HEK293 (cell line): ENCODE data around the gene HBA2.
A peak's percentile ranks its signal among the peaks of the same experiment; 100 is the strongest.

ENCODE experiments used
- CTCF ChIA-PET: fragments of 350-600 bp; formaldehyde crosslinking; extraction: SDS; loops from one replicate; lab custom pipeline; 2021; ENCODE audit warnings: antibody characterized with exemption; lab: Yijun Ruan, JAX
- POLR2A ChIA-PET: fragments of 300-600 bp; formaldehyde crosslinking; extraction: SDS; loops from one replicate; lab custom pipeline; 2020; ENCODE audit warnings: antibody characterized with exemption, inconsistent platforms; lab: Yijun Ruan, JAX
- H3K27ac ChIP-seq: fragments of 200-500 bp; sonication (Bioruptor generic); 2 replicates; pipeline ENCODE4 v1.5.1; 2014; ENCODE audit warnings: low read depth, low read length, control low read depth, inconsistent platforms; ENCODE audit errors: extremely low read depth
- H3K36me3 ChIP-seq, 2 experiments: fragments of 200-500 bp in 1 of 2; sonication (Bioruptor generic) in 1 of 2; 1 replicate in 1 of 2; 2 replicates in 1 of 2; pipeline ENCODE4 v1.5.1; 2014 to 2017; ENCODE audit warnings: inconsistent platforms in 2 of 2, low read length in 2 of 2; ENCODE audit not compliant: control insufficient read depth in 2 of 2, insufficient read depth in 1 of 2
- H3K4me1 ChIP-seq: fragments of 200-500 bp; sonication (Bioruptor generic); 2 replicates; pipeline ENCODE4 v1.5.1; 2014; ENCODE audit warnings: mild to moderate bottlenecking, low read length, inconsistent platforms; ENCODE audit not compliant: control insufficient read depth, insufficient read depth
- H3K4me3 ChIP-seq: 2 replicates; pipeline ENCODE4 v1.5.1; 2011; ENCODE audit warnings: low read depth, mild to moderate bottlenecking, control low read depth, low read length, moderate library complexity
- H3K9me3 ChIP-seq: fragments of 200-500 bp; sonication (Bioruptor generic); 2 replicates; pipeline ENCODE4 v1.5.1; 2014; ENCODE audit warnings: low read depth, low read length, inconsistent platforms; ENCODE audit not compliant: control insufficient read depth, insufficient read depth
- BCL11A ChIP-seq: fragments of 450-650 bp; formaldehyde crosslinking; IDR thresholded peaks from 2 replicates; pipeline ENCODE4 v1.5.1; 2016; ENCODE audit warnings: low read depth, missing biosample characterization, missing genetic modification characterization
- MEIS1 ChIP-seq: sonication (generic); formaldehyde crosslinking; IDR thresholded peaks from 2 replicates; pipeline ENCODE4 v1.8.1; 2022; ENCODE audit warnings: missing genetic modification reagents, mild to moderate bottlenecking, borderline replicate concordance
- PATZ1 ChIP-seq: fragments of 450-650 bp; formaldehyde crosslinking; IDR thresholded peaks from 2 replicates; pipeline ENCODE4 v1.5.1; 2016; ENCODE audit warnings: missing biosample characterization, missing genetic modification characterization
- YY2 ChIP-seq: fragments of 450-650 bp; formaldehyde crosslinking; IDR thresholded peaks from 2 replicates; pipeline ENCODE4 v1.5.1; 2016; ENCODE audit warnings: missing biosample characterization, missing genetic modification characterization
- ZBTB11 ChIP-seq: fragments of 450-650 bp; formaldehyde crosslinking; conservative IDR thresholded peaks from 2 replicates; pipeline ENCODE4 v1.5.1; 2016; ENCODE audit warnings: low read depth, missing biosample characterization, missing genetic modification characterization
- ZBTB8A ChIP-seq: fragments of 450-650 bp; formaldehyde crosslinking; IDR thresholded peaks from 2 replicates; pipeline ENCODE4 v1.5.1; 2016; ENCODE audit warnings: missing biosample characterization, missing genetic modification characterization
- ZFHX2 ChIP-seq: fragments of 450-650 bp; formaldehyde crosslinking; conservative IDR thresholded peaks from 2 replicates; pipeline ENCODE4 v1.5.1; 2016; ENCODE audit warnings: missing biosample characterization, missing genetic modification characterization
- ZNF146 ChIP-seq: fragments of 450-650 bp; formaldehyde crosslinking; IDR thresholded peaks from 2 replicates; pipeline ENCODE4 v1.5.1; 2016; ENCODE audit warnings: missing biosample characterization, missing genetic modification characterization
- ZNF416 ChIP-seq: fragments of 450-650 bp; formaldehyde crosslinking; IDR thresholded peaks from 2 replicates; pipeline ENCODE4 v1.5.1; 2016; ENCODE audit warnings: missing biosample characterization, missing genetic modification characterization
- ZNF624 ChIP-seq: fragments of 450-650 bp; formaldehyde crosslinking; IDR thresholded peaks from 2 replicates; pipeline ENCODE4 v1.5.1; 2017; ENCODE audit warnings: missing biosample characterization, missing genetic modification characterization
- ZNF701 ChIP-seq: fragments of 450-650 bp; formaldehyde crosslinking; IDR thresholded peaks from 2 replicates; pipeline ENCODE4 v1.5.1; 2016; ENCODE audit warnings: missing biosample characterization, missing genetic modification characterization

HBA2 gene

GRCh38 chr16:142405-142967 is 30.2 kb upstream of the HBA2 start:
- H3K4me1 ChIP-seq, result no peaks in the 10 kb centered on the region
- ChIA-PET CTCF (interaction anchor here (0.6 to 1.1 kb wide), 3 partner anchors 34 to 77 kb away, joined by 3 to 5 read pairs (median 4); partner anchors contain the start of gene RHBDF1), POLR2A (no interaction called here)
- H3K27ac ChIP-seq, result no peak overlapping the region
- no peak overlapping the region for H3K4me3 ChIP-seq
- no peaks in the 10 kb centered on the region for H3K9me3 ChIP-seq
- TF ChIP-seq MEIS1, result no peak
- no peak for TF ChIP-seq BCL11A (tag by site-specific recombination)
- 0 out of 2 replicates have a peak, but pooled peaks have one; percentile 62 for TF ChIP-seq ZNF701
- 0 out of 2 replicates have a peak, but pooled peaks have one; percentile 17 for TF ChIP-seq ZBTB8A
- H3K36me3 ChIP-seq, result no peaks in the 10 kb centered on the region; a peak in 1 of 3 replicates

GRCh38 chr16:143047-143446 is 29.6 kb upstream of the HBA2 start:
- ChIA-PET POLR2A (no interaction called here), CTCF (interaction anchor here (1.0 to 1.1 kb wide), 2 partner anchors 34 to 70 kb away, joined by 3 to 4 read pairs; partner anchors contain the start of gene RHBDF1)
- H3K36me3 ChIP-seq, result no peaks in the 10 kb centered on the region
- no peak overlapping the region for H3K4me3 ChIP-seq
- no peaks in the 10 kb centered on the region for H3K4me1 ChIP-seq
- H3K27ac ChIP-seq, result no peak overlapping the region
- no peaks in the 10 kb centered on the region for H3K9me3 ChIP-seq
- TF ChIP-seq YY2 (no peak), PATZ1 (tag by site-specific recombination) (no peak)

- CTCF ChIA-PET, result interaction anchor here (1.0 kb wide), 1 partner anchor 35 kb away, joined by 4 read pairs; no protein-coding TSS in a partner anchor
- Histone ChIP-seq H3K36me3 (no peaks in the 10 kb centered on the region), H3K4me1 (no peaks in the 10 kb centered on the region), H3K27ac (no peak overlapping the region)
- TF ChIP-seq ZNF416 (tag by site-specific recombination) (no peak), ZFHX2 (tag by site-specific recombination) (peak; percentile 62; the same call in 1 of the 2 replicates)
- TF ChIP-seq, all 188 proteins: peak for 1
- Histone ChIP-seq H3K9me3 (no peaks in the 10 kb centered on the region), H3K4me3 (no peak overlapping the region)
- POLR2A ChIA-PET, result no interaction called here
Measured at GRCh38 chr16:143456-143855, 29.2 kb upstream of the HBA2 start.

- ChIA-PET CTCF (no interaction called here), POLR2A (no interaction called here)
- Histone ChIP-seq H3K4me1 (peaks cover 4% of the 10 kb centered on the region; the same call in 1 of the 2 replicates), H3K36me3 (no peaks in the 10 kb centered on the region), H3K9me3 (no peaks in the 10 kb centered on the region), H3K27ac (no peak overlapping the region), H3K4me3 (no peak overlapping the region)
- no peak for TF ChIP-seq ZFHX2 (tag by site-specific recombination)
- TF ChIP-seq ZNF146 (tag by site-specific recombination), result peak; percentile 49; the same call in 1 of the 2 replicates
- no peak for TF ChIP-seq ZNF624 (tag by site-specific recombination)
- no peak for TF ChIP-seq ZBTB11
Measured at GRCh38 chr16:144797-145252, 27.9 kb upstream of the HBA2 start.
